ENCODE measurements around the gene TACR1.

GRCh38 chr2:75155115-75155514 is 44.2 kb downstream of the TACR1 start:
- TF ChIP-seq TARDBP (IDR thresholded peaks at IDR 0.05) (no peak), FOXM1 (IDR thresholded peaks at IDR 0.05; ENCODE audit: borderline replicate concordance) (no peak), SUZ12 (IDR thresholded peaks at IDR 0.05) (no peak), ZNF384 (IDR thresholded peaks at IDR 0.05) (no peak), ARNT (IDR thresholded peaks at IDR 0.05) (no peak), PKNOX1 (IDR thresholded peaks at IDR 0.05) (no peak), FOXK2 (IDR thresholded peaks at IDR 0.05) (no peak), BHLHE40 (IDR thresholded peaks at IDR 0.05; ENCODE audit: borderline replicate concordance) (no peak)
